Measurements from ENCODE around the gene MFN1. TPM values are rescaled to one million over a fixed set of nuclear protein-coding genes. Genes with fewer than 3 reads are reported as not detected.

The MFN1 gene
- total and polyA plus RNA-seq, 2 of the 13 experiments (the other 11 are each of a cell fraction or from before 2014, with no cell fraction given) = 25.2 to 37.5 TPM

DNA sequence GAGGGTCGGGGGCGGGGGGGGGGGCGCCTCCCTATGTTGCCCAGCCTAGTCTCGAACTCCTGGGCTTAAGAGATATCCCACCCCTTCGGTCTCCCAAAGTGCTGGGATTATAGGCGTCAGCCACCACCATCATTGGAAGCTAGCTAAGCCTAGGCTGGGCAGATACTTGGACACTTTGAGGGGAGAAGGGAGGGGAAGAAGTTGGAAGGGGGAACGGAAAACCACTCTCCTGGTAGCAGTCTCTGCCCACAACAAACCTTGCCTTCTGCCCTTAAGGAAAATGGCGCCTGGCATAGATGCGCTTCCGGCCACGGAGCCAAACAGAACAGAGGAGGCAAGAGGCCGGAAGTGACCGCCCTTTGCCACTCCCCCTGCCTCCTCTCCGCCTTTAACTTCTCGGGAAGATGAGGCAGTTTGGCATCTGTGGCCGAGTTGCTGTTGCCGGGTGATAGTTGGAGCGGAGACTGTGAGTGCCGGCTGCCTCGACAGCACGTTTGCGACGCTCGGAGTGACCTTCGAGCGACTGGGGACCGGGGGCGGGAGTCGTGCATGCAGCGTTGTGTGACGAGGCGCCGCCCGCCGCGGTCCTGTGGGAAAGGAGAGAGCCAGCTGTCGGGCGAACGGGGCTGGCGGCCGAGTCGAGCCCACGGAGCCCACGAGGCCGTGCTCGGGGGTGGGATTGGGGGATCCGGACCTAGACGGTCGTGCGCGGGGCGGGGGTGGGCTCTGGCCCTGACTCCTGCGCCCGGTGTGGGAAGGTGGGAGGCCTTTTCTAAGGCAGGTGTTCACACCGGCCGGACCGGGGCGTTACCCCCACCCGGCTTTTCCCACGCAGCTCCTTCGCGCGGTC is at the start of gene MFN1 (continued):
- TF ChIP-seq ZNF605 (CRISPR knock-in tag; IDR thresholded peaks at IDR 0.05) (peak; percentile 87), ZNF253 (CRISPR knock-in tag; IDR thresholded peaks at IDR 0.05; ENCODE audit: borderline replicate concordance) (no peak), TBL1XR1 (IDR thresholded peaks at IDR 0.05; ENCODE audit: borderline replicate concordance, low read length, partially characterized antibody) (no peak), MED1 (CRISPR knock-in tag; IDR thresholded peaks at IDR 0.05) (peak; percentile 67), SAP130 (CRISPR knock-in tag; IDR thresholded peaks at IDR 0.05; ENCODE audit: low read depth) (peak; percentile 93), ZNF317 (CRISPR knock-in tag; IDR thresholded peaks at IDR 0.05) (peak; percentile 67; the same call in 1 of the 2 replicates), PRPF4 (IDR thresholded peaks at IDR 0.05; ENCODE audit: low read depth, low read length, poor library complexity, severe bottlenecking) (no peak), ZSCAN25 (CRISPR knock-in tag; IDR thresholded peaks at IDR 0.05) (0 out of 2 replicates have a peak, but pooled peaks have one; percentile 53), ZNF430 (CRISPR knock-in tag; IDR thresholded peaks at IDR 0.05) (peak; percentile 68; the same call in 1 of the 2 replicates), PHF8 (CRISPR knock-in tag; IDR thresholded peaks at IDR 0.05) (peak; percentile 91), ZBTB38 (CRISPR knock-in tag; IDR thresholded peaks at IDR 0.05) (0 out of 2 replicates have a peak, but pooled peaks have one; percentile 41), ZSCAN21 (CRISPR knock-in tag; IDR thresholded peaks at IDR 0.05; ENCODE audit: borderline replicate concordance) (peak; percentile 43; the same call in 1 of the 2 replicates), MTF2 (CRISPR knock-in tag; IDR thresholded peaks at IDR 0.05; ENCODE audit: borderline replicate concordance) (no peak), KDM5A (IDR thresholded peaks at IDR 0.05; ENCODE audit: borderline replicate concordance, low read length) (peak; percentile 83; the same call in 1 of the 2 replicates), ZNF496 (CRISPR knock-in tag; IDR thresholded peaks at IDR 0.05; ENCODE audit: insufficient replicate concordance) (no peak), GLI4 (CRISPR knock-in tag; IDR thresholded peaks at IDR 0.05; ENCODE audit: borderline replicate concordance) (0 out of 2 replicates have a peak, but pooled peaks have one; percentile 54), POLR2AphosphoS5 (IDR thresholded peaks at IDR 0.05; ENCODE audit: low read depth, low read length) (peak; percentile 82), FOXJ3 (CRISPR knock-in tag; IDR thresholded peaks at IDR 0.05; ENCODE audit: borderline replicate concordance) (no peak)
- TF ChIP-seq, protein P1, sequence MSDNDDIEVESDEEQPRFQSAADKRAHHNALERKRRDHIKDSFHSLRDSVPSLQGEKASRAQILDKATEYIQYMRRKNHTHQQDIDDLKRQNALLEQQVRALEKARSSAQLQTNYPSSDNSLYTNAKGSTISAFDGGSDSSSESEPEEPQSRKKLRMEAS (IDR thresholded peaks at IDR 0.05) = peak; percentile 62
- TF ChIP-seq, protein P2, sequence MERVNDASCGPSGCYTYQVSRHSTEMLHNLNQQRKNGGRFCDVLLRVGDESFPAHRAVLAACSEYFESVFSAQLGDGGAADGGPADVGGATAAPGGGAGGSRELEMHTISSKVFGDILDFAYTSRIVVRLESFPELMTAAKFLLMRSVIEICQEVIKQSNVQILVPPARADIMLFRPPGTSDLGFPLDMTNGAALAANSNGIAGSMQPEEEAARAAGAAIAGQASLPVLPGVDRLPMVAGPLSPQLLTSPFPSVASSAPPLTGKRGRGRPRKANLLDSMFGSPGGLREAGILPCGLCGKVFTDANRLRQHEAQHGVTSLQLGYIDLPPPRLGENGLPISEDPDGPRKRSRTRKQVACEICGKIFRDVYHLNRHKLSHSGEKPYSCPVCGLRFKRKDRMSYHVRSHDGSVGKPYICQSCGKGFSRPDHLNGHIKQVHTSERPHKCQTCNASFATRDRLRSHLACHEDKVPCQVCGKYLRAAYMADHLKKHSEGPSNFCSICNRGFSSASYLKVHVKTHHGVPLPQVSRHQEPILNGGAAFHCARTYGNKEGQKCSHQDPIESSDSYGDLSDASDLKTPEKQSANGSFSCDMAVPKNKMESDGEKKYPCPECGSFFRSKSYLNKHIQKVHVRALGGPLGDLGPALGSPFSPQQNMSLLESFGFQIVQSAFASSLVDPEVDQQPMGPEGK (CRISPR knock-in tag; IDR thresholded peaks at IDR 0.05) = peak; percentile 37; the same call in 1 of the 2 replicates
- TF ChIP-seq, protein P3, sequence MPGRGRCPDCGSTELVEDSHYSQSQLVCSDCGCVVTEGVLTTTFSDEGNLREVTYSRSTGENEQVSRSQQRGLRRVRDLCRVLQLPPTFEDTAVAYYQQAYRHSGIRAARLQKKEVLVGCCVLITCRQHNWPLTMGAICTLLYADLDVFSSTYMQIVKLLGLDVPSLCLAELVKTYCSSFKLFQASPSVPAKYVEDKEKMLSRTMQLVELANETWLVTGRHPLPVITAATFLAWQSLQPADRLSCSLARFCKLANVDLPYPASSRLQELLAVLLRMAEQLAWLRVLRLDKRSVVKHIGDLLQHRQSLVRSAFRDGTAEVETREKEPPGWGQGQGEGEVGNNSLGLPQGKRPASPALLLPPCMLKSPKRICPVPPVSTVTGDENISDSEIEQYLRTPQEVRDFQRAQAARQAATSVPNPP (CRISPR knock-in tag; IDR thresholded peaks at IDR 0.05) = no peak
